K562 (cell line): Measurements from ENCODE around the gene LRP1. TPM values are rescaled to one million over a fixed set of nuclear protein-coding genes. Genes with fewer than 3 reads are reported as not detected.
A peak's percentile ranks its signal among the peaks of the same experiment; 100 is the strongest.

Experiments
- ATAC-seq: fragments of 200-7000 bp; cut with Tn5 transposase; 3 replicates; pipeline ENCODE4 v1.9.1; 2020; ENCODE audit warnings: moderate library complexity
- BruUV-seq: library from RNA; stranded (reverse); fragments of 400-500 nt; replicated peaks from 2 replicates; lab custom pipeline; 2021; lab: Mats Ljungman, UMichigan
- CTCF ChIA-PET: fragments of 300-600 bp; formaldehyde crosslinking; extraction: SDS; loops from one replicate; lab custom pipeline; 2021; ENCODE audit warnings: low intra/inter-chr PET ratio; lab: Yijun Ruan, JAX
- POLR2A ChIA-PET: fragments of 300-600, 350-650 bp; sonication (Branson Sonifier 250); formaldehyde crosslinking; extraction: SDS; loops from one replicate; lab custom pipeline; 2021; ENCODE audit warnings: antibody characterized with exemption, inconsistent platforms; lab: Yijun Ruan, JAX
- DNase-seq, 4 experiments: peaks; one replicate each; pipeline versions ENCODE4 v3.0.0 to v3.0.0-alpha.2; 2011 to 2018; ENCODE audit warnings: low spot score in 3 of 4, mixed read lengths in 3 of 4; ENCODE audit errors: extremely low read depth in 1 of 4
- FAIRE-seq: peaks from 2 replicates; lab custom pipeline; 2011; peaks lifted over from hg19 to GRCh38; lab: Jason Lieb, UNC
- H2AFZ ChIP-seq: 2 replicates; pipeline ENCODE4 v1.6.0; 2011; ENCODE audit warnings: low read depth, low read length, control low read depth, inconsistent platforms
- H3K27ac ChIP-seq: fragments of 200-600 bp; 3 replicates; pipeline ENCODE4 v1.8.0; 2011; ENCODE audit warnings: low read depth, mild to moderate bottlenecking, control low read depth, inconsistent platforms, low read length, moderate library complexity, mixed read lengths; ENCODE audit errors: extremely low read depth
- H3K27me3 ChIP-seq, 2 experiments: fragments of 300-600 bp in 1 of 2; 2 replicates in 1 of 2; 3 replicates in 1 of 2; pipeline versions ENCODE4 v1.6.0 to v1.8.0; 2011; ENCODE audit warnings: inconsistent platforms in 2 of 2, low read length in 2 of 2, mild to moderate bottlenecking in 1 of 2, mixed read lengths in 1 of 2, moderate library complexity in 1 of 2; ENCODE audit not compliant: control insufficient read depth in 2 of 2, insufficient read depth in 2 of 2
- H3K36me3 ChIP-seq: fragments of 300-600 bp; 3 replicates; pipeline ENCODE4 v1.8.0; 2011; ENCODE audit warnings: mild to moderate bottlenecking, low read length, inconsistent platforms; ENCODE audit not compliant: control insufficient read depth, insufficient read depth
- H3K4me1 ChIP-seq, 2 experiments: fragments of 200-600 bp in 1 of 2; replicated peaks in 1 of 2; 2 replicates in 1 of 2; 3 replicates in 1 of 2; pipeline versions ENCODE4 v1.5.1 to v1.8.0; 2011; ENCODE audit warnings: inconsistent platforms in 2 of 2, low read length in 2 of 2, mild to moderate bottlenecking in 1 of 2, mixed read lengths in 1 of 2, moderate library complexity in 1 of 2; ENCODE audit not compliant: control insufficient read depth in 2 of 2, insufficient read depth in 2 of 2
- H3K4me2 ChIP-seq: 2 replicates; pipeline ENCODE4 v1.6.1; 2011; ENCODE audit warnings: low read length, control low read depth, inconsistent platforms, mixed read lengths; ENCODE audit not compliant: insufficient read depth
- H3K4me3 ChIP-seq: fragments of 200-600 bp; sonication (generic), shearing (Covaris generic); 2 replicates; pipeline ENCODE4 v1.5.1; 2016; ENCODE audit warnings: control low read depth, inconsistent platforms
- H3K79me2 ChIP-seq: fragments of 200-600 bp; 3 replicates; pipeline ENCODE4 v1.8.0; 2011; ENCODE audit warnings: low read length, inconsistent platforms; ENCODE audit not compliant: control insufficient read depth, insufficient read depth
- H3K9ac ChIP-seq, 2 experiments: 2 replicates each; pipeline versions ENCODE4 v1.6.0 to v1.6.1; 2011; ENCODE audit warnings: low read depth in 2 of 2, low read length in 2 of 2, control low read depth in 1 of 2, inconsistent platforms in 1 of 2, mild to moderate bottlenecking in 1 of 2, mixed read lengths in 1 of 2; ENCODE audit not compliant: insufficient read depth in 1 of 2
- H3K9me1 ChIP-seq: one replicate; pipeline ENCODE4 v1.6.0; 2011; ENCODE audit warnings: inconsistent platforms, mild to moderate bottlenecking, low read length, moderate library complexity; ENCODE audit not compliant: control insufficient read depth, insufficient read depth
- H3K9me3 ChIP-seq: replicated peaks from 2 replicates; pipeline ENCODE4 v1.5.1; 2011; ENCODE audit warnings: low read depth, low read length, inconsistent platforms; ENCODE audit not compliant: control insufficient read depth, insufficient read depth
- H4K20me1 ChIP-seq: replicated peaks from 2 replicates; pipeline ENCODE4 v1.6.1; 2011; ENCODE audit warnings: low read length, inconsistent platforms, mixed read lengths; ENCODE audit not compliant: control insufficient read depth, insufficient read depth
- CBFB ChIP-seq: sonication (generic); formaldehyde crosslinking; IDR thresholded peaks from 2 replicates; pipeline ENCODE4 v1.4.0; 2020; ENCODE audit warnings: mild to moderate bottlenecking, missing genetic modification reagents
- HMGN3 ChIP-seq: IDR thresholded peaks from 2 replicates; pipeline ENCODE4 v1.6.1; 2011; ENCODE audit warnings: borderline replicate concordance, low read depth, mild to moderate bottlenecking, mixed read lengths, low read length; ENCODE audit not compliant: insufficient read length; ENCODE audit errors: extremely low read depth
- MCM3 ChIP-seq: fragments of 450-650 bp; IDR thresholded peaks from 2 replicates; pipeline ENCODE4 v1.6.1; 2016
- POLR2G ChIP-seq: fragments of 200-400 bp; formaldehyde crosslinking; IDR thresholded peaks from 2 replicates; pipeline ENCODE4 v1.6.1; 2017; ENCODE audit warnings: low read depth, mild to moderate bottlenecking, antibody characterized with exemption, low read length, moderate library complexity
- RBM22 ChIP-seq: fragments of 200-400 bp; formaldehyde crosslinking; IDR thresholded peaks from 2 replicates; pipeline ENCODE4 v1.6.1; 2018; ENCODE audit warnings: low read length, low read depth; ENCODE audit not compliant: poor library complexity, severe bottlenecking
- ZNF174 ChIP-seq: fragments of 250-450 bp; sonication (Bioruptor Pico); IDR thresholded peaks from 2 replicates; pipeline ENCODE4 v1.4.0; 2020; ENCODE audit warnings: mild to moderate bottlenecking
- WGBS: fragments of 100-300 bp; shearing (Covaris generic); methylation state at CpG from one replicate; pipeline ENCODE4 v1.1.6; 2016; ENCODE audit warnings: low coverage, mixed read lengths; ENCODE audit not compliant: insufficient coverage; ENCODE audit errors: missing lambda C conversion rate; 5-methylcytosine and 5-hydroxymethylcytosine counted together
- in situ Hi-C: fragments of 300-500 bp; cut with MboI; formaldehyde crosslinking; loops from 4 replicates; pipeline ENCODE4 v1.15.0; 2018; ENCODE audit warnings: inconsistent platforms, mixed read lengths
- intact Hi-C: fragments of 100-400 bp; cut with micrococcal nuclease; formaldehyde crosslinking; loops from 2 replicates; pipeline ENCODE4 v1.14.2; 2022
- polyA plus RNA-seq, 8 experiments: library from polyadenylated mRNA; depleted of rRNA in 4 of 8; stranded (reverse) in 5 of 8; unstranded in 3 of 8; fragments of >200 nt; fragmentation: Nextera tagmentation in 2 of 8; fragmentation: Illumina TruSeq in 1 of 8; extraction: Ambion mirVana in 2 of 8; extraction: Trizol in 1 of 8; gene quantifications; 2 replicates each; pipeline versions ENCODE4 v1.2.1 to v1.2.3, GENCODE V29; 2011 to 2014; ENCODE audit warnings: inconsistent platforms in 1 of 8, missing spikeins in 1 of 8
- total RNA-seq, 7 experiments: library from RNA; depleted of rRNA in 6 of 7; stranded (reverse); fragments of >200 nt in 6 of 7; fragmentation: Illumina TruSeq in 2 of 7; extraction: Trizol in 2 of 7; gene quantifications; 2 replicates each; pipeline versions ENCODE4 v1.2.1 to v1.2.3, GENCODE V29; 2011 to 2021; ENCODE audit warnings: low replicate concordance in 1 of 7
- TF ChIP-seq, protein P1 (sequence below): IDR thresholded peaks from 2 replicates; pipeline ENCODE4 v1.6.1; 2016; ENCODE audit warnings: missing genetic modification characterization, missing compliant biosample characterization

Gene LRP1
- total and polyA plus RNA-seq, 9 of the 15 experiments (the other 6 are each of a cell fraction or from before 2014, with no cell fraction given), result 0.04 to 0.64 (median 0.19) TPM; not detected in 2

DNA sequence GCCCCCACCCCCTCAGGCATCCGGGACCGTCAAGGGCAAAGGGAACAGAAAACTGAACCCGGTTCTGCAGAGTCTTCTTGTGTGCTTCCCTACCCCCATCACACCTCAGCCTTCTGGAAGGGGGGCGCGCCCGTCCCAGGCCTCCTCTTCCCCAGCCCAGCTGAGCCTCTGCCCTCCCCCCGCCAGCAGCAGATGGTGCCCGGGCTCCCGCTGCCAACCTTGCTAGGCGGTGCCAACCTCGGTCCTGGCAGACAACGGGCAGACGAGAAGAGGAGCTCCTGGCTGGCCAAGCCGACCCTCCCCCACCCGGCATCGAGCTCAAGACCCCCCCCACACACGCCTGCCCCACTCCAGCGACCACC lies 114.0 kb downstream of the LRP1 start:
- Histone ChIP-seq H3K4me3 (no peak overlapping the region), H2AFZ (no peak overlapping the region), H3K27me3 (peaks cover 2 to 23% of the 10 kb centered on the region in 2 experiments; a peak in 3 of 5 replicates), H3K9me3 (no peaks in the 10 kb centered on the region), H3K9ac (peak overlapping the region in 1 of 2 experiments; percentile 90; a peak in 1 of 4 replicates), H3K36me3 (no peaks in the 10 kb centered on the region), H3K4me2 (peak overlapping the region; percentile 79; the same call in 1 of the 2 replicates), H3K4me1 (peaks cover 41 to 74% of the 10 kb centered on the region in 2 experiments), H4K20me1 (peaks cover 8% of the 10 kb centered on the region), H3K27ac (no peak overlapping the region), H3K9me1 (no peaks in the 10 kb centered on the region), H3K79me2 (no peaks in the 10 kb centered on the region)
- no TSS peak for BruUV-seq
- intact Hi-C loops, result loop anchor here (5.0 to 10.0 kb wide), 3 partner anchors 45 to 165 kb away; partner anchors contain the start of genes LRP1 and NEMP1
- DNase-seq, result no peak
- no peak for FAIRE-seq
- CTCF ChIA-PET, result interaction anchor here (0.7 to 4.4 kb wide), 3 partner anchors 27 to 1052 kb away, joined by 3 to 80 read pairs (median 3); no protein-coding TSS in a partner anchor
- POLR2A ChIA-PET, result interaction anchor here (0.5 to 1.5 kb wide), 9 partner anchors 9 to 294 kb away, joined by 3 to 8 read pairs (median 3); partner anchors contain the start of genes INHBE and SHMT2
- no peak for ATAC-seq
- TF ChIP-seq HMGN3 (peak; percentile 0), MCM3 (no peak), ZNF174 (CRISPR knock-in tag) (no peak), POLR2G (0 out of 2 replicates have a peak, but pooled peaks have one; percentile 1), RBM22 (peak; percentile 15), CBFB (no peak)
- TF ChIP-seq, protein P1, sequence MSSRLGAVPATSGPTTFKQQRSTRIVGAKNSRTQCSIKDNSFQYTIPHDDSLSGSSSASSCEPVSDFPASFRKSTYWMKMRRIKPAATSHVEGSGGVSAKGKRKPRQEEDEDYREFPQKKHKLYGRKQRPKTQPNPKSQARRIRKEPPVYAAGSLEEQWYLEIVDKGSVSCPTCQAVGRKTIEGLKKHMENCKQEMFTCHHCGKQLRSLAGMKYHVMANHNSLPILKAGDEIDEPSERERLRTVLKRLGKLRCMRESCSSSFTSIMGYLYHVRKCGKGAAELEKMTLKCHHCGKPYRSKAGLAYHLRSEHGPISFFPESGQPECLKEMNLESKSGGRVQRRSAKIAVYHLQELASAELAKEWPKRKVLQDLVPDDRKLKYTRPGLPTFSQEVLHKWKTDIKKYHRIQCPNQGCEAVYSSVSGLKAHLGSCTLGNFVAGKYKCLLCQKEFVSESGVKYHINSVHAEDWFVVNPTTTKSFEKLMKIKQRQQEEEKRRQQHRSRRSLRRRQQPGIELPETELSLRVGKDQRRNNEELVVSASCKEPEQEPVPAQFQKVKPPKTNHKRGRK (tag), result no peak
- WGBS, result 6% methylated on average over 8 of the region's 18 CpGs
- in situ Hi-C loops, result loop anchor here (5.0 kb wide), 1 partner anchor 35 kb away; no protein-coding TSS in a partner anchor
